Mesenchymal stem cell (in vitro differentiated cells and primary cell): ENCODE results near the gene ZBTB7C.

Source experiments
- DNase-seq: peaks from one replicate; pipeline ENCODE4 v3.0.0-alpha.2; 2013
- H2AFZ ChIP-seq: one replicate; pipeline ENCODE4 v1.6.1; 2013; ENCODE audit warnings: low read depth, mild to moderate bottlenecking, control low read depth, inconsistent platforms, low read length, moderate library complexity
- H2AK5ac ChIP-seq: 2 replicates; pipeline ENCODE4 v1.6.1; 2013; ENCODE audit warnings: low read length, moderate library complexity, mild to moderate bottlenecking, inconsistent platforms; ENCODE audit not compliant: severe bottlenecking
- H2BK120ac ChIP-seq: one replicate; pipeline ENCODE4 v1.6.1; 2013; ENCODE audit warnings: low read depth, mild to moderate bottlenecking, inconsistent platforms, low read length, moderate library complexity
- H2BK12ac ChIP-seq, 2 experiments: one replicate each; pipeline ENCODE4 v1.6.1; 2013; ENCODE audit warnings: inconsistent platforms in 2 of 2, low read length in 2 of 2, mild to moderate bottlenecking in 2 of 2, moderate library complexity in 2 of 2, control low read depth in 1 of 2
- H2BK15ac ChIP-seq: one replicate; pipeline ENCODE4 v1.6.1; 2013; ENCODE audit warnings: mild to moderate bottlenecking, low read depth, inconsistent platforms; ENCODE audit not compliant: poor library complexity, severe bottlenecking
- H2BK5ac ChIP-seq: 2 replicates; pipeline ENCODE4 v1.6.1; 2013; ENCODE audit warnings: low read depth, mild to moderate bottlenecking, low read length, control low read depth, inconsistent platforms; ENCODE audit not compliant: poor library complexity, severe bottlenecking
- H3K14ac ChIP-seq, 2 experiments: one replicate each; pipeline ENCODE4 v1.6.1; 2013; ENCODE audit warnings: inconsistent platforms in 2 of 2, low read length in 2 of 2, control low read depth in 1 of 2, mild to moderate bottlenecking in 1 of 2, moderate library complexity in 1 of 2
- H3K18ac ChIP-seq, 2 experiments: one replicate each; pipeline ENCODE4 v1.6.1; 2013; ENCODE audit warnings: inconsistent platforms in 2 of 2, low read length in 2 of 2, control low read depth in 1 of 2, low read depth in 1 of 2, mild to moderate bottlenecking in 1 of 2
- H3K23ac ChIP-seq, 2 experiments: one replicate each; pipeline ENCODE4 v1.6.1; 2013; ENCODE audit warnings: inconsistent platforms in 2 of 2, low read length in 2 of 2, mild to moderate bottlenecking in 2 of 2, moderate library complexity in 2 of 2, control low read depth in 1 of 2
- H3K27ac ChIP-seq: 2 replicates; pipeline ENCODE4 v1.5.1; 2013; ENCODE audit warnings: mild to moderate bottlenecking, moderate library complexity, low read length, control low read depth, inconsistent platforms; ENCODE audit not compliant: poor library complexity, severe bottlenecking
- H3K27me3 ChIP-seq, 2 experiments: 2 replicates each; pipeline versions ENCODE4 v1.6.1 to v1.7.0; 2013; ENCODE audit warnings: low read length in 2 of 2, mild to moderate bottlenecking in 2 of 2, moderate library complexity in 2 of 2, control low read depth in 1 of 2, inconsistent platforms in 1 of 2; ENCODE audit not compliant: control insufficient read depth in 1 of 2, insufficient read depth in 1 of 2
- H3K36me3 ChIP-seq, 2 experiments: 2 replicates each; pipeline versions ENCODE4 v1.6.1 to v1.7.0; 2013; ENCODE audit warnings: low read length in 2 of 2, control low read depth in 1 of 2, inconsistent platforms in 1 of 2, low read depth in 1 of 2, mild to moderate bottlenecking in 1 of 2; ENCODE audit not compliant: insufficient read depth in 2 of 2, control insufficient read depth in 1 of 2
- H3K4ac ChIP-seq, 2 experiments: one replicate each; pipeline ENCODE4 v1.6.1; 2013; ENCODE audit warnings: inconsistent platforms in 2 of 2, low read length in 2 of 2, mild to moderate bottlenecking in 2 of 2, moderate library complexity in 2 of 2, control low read depth in 1 of 2, low read depth in 1 of 2
- H3K4me1 ChIP-seq: 2 replicates; pipeline ENCODE4 v1.6.1; 2013; ENCODE audit warnings: low read depth, low read length, control low read depth; ENCODE audit not compliant: control insufficient read depth, insufficient read depth
- H3K4me2 ChIP-seq: 2 replicates; pipeline ENCODE4 v1.6.1; 2013; ENCODE audit warnings: low read length, mild to moderate bottlenecking, inconsistent platforms; ENCODE audit not compliant: poor library complexity, severe bottlenecking
- H3K4me3 ChIP-seq, 2 experiments: 2 replicates each; pipeline versions ENCODE4 v1.5.1 to v1.7.0; 2013; ENCODE audit warnings: low read length in 2 of 2, mild to moderate bottlenecking in 2 of 2, control low read depth in 1 of 2, low read depth in 1 of 2; ENCODE audit not compliant: insufficient read depth in 1 of 2
- H3K79me1 ChIP-seq: replicated peaks from 2 replicates; pipeline ENCODE4 v1.6.1; 2013; ENCODE audit warnings: mild to moderate bottlenecking, control low read depth, low read length, inconsistent platforms; ENCODE audit not compliant: poor library complexity, severe bottlenecking
- H3K9ac ChIP-seq: 2 replicates; pipeline ENCODE4 v1.7.0; 2013; ENCODE audit warnings: mild to moderate bottlenecking, low read length, moderate library complexity
- H3K9me3 ChIP-seq: 2 replicates; pipeline ENCODE4 v1.7.0; 2013; ENCODE audit warnings: mild to moderate bottlenecking, low read length; ENCODE audit not compliant: control insufficient read depth
- H4K8ac ChIP-seq: one replicate; pipeline ENCODE4 v1.6.1; 2013; ENCODE audit warnings: inconsistent platforms, mild to moderate bottlenecking, low read length, moderate library complexity
- H4K91ac ChIP-seq: one replicate; pipeline ENCODE4 v1.6.1; 2013; ENCODE audit warnings: mild to moderate bottlenecking, low read length, inconsistent platforms
- WGBS: methylation state at CpG from one replicate; pipeline ENCODE4 v1.1.7; 2013; ENCODE audit warnings: mixed read lengths; 5-methylcytosine and 5-hydroxymethylcytosine counted together

The ZBTB7C gene

DNA sequence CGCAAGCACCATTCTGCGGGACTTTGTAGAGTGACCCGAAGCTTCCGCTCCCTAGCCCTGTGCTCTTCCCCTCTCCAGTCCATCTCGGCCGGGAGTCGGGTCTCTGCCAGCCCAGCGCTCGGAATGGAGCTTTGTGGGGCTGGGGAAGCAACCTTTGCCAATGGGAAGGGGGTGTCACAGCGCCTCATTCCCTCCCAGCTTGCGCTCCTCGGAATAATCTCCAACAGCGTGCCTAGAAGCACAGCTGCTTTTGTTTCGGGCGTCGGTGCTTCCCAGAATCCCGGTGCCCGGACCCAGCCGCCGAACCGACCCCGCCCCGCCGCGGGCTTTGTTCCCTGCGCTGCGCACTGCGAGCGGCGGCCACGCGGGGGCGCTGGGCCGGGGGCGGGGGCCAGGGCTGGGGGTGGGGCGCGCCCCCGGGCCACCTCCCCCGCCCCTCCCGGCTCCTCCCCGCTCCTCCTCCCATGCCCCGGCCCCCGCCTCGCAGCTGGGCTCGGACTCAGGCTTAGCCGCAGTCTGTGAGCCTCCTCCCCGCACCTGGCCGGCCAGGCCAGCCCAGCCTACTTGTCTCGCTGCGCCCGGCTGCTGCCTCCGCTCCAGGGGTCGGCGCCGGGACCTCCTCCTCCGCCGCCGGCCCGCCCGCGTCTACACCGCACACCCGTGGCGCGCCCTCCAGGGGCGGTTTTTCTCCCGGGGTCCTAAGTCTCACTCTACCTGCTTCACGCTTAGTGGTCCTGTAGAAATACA lies 401.1 kb downstream of the ZBTB7C start:
- peak overlapping the region; percentile 87 for H4K8ac ChIP-seq
- H2AK5ac ChIP-seq: peak overlapping the region; percentile 47
- H3K36me3 ChIP-seq: no peaks in the 10 kb centered on the region
- 4% methylated on average over 39 of the region's 68 CpGs for WGBS
- peak overlapping the region; percentile 77 for H2BK15ac ChIP-seq
- H3K9me3 ChIP-seq: no peaks in the 10 kb centered on the region
- H3K27me3 ChIP-seq: peaks cover 15 to 31% of the 10 kb centered on the region in 2 experiments
- H3K9ac ChIP-seq: peak overlapping the region; percentile 81
- peak overlapping the region in 1 of 2 experiments; percentile 85 for H3K14ac ChIP-seq
- H3K4me2 ChIP-seq: peak overlapping the region; percentile 61
- H4K91ac ChIP-seq: peak overlapping the region; percentile 78
- peak overlapping the region; percentile 29 to 76 for H3K4ac ChIP-seq
- H3K23ac ChIP-seq: no peak overlapping the region
- H3K27ac ChIP-seq: peak overlapping the region; percentile 67
- peak overlapping the region; percentile 64 to 80 for H3K4me3 ChIP-seq
- no peak overlapping the region for H2BK5ac ChIP-seq
- no peak overlapping the region for H2BK120ac ChIP-seq
- peak overlapping the region; percentile 35 to 81 for H2BK12ac ChIP-seq
- peak overlapping the region; percentile 92 for H2AFZ ChIP-seq
- peaks cover 26% of the 10 kb centered on the region for H3K4me1 ChIP-seq
- no peaks in the 10 kb centered on the region for H3K79me1 ChIP-seq
- peak; percentile 25 for DNase-seq
- H3K18ac ChIP-seq: peak overlapping the region; percentile 85 to 86

DNA sequence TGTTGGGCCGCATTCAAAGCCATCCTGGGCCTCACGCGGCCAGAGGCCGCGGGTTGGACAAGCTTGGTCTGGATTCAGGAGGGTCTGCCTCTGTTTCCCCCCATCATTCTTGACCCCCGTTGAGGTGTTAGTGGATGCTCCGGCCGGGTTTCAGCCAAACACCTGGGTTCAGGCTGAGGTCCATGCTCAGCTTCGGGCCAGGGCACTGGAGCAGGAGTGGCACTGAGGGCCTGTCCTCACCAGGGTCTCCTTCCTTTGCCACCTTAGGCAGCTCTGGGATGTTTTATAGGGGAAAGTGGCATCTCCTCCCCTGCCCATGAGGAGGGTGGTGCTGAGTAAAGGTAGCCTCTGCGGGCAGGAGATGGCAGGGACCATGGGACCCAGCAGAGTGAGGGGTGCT lies 401.8 kb downstream of the ZBTB7C start:
- Histone ChIP-seq H3K14ac (no peak overlapping the region), H3K4me3 (peak overlapping the region in 1 of 2 experiments; percentile 80), H3K23ac (no peak overlapping the region), H3K4me2 (peak overlapping the region; percentile 59), H3K27ac (no peak overlapping the region), H2AK5ac (peak overlapping the region; percentile 47), H2BK15ac (no peak overlapping the region), H4K8ac (no peak overlapping the region), H3K4me1 (peaks cover 33% of the 10 kb centered on the region), H3K9me3 (no peaks in the 10 kb centered on the region), H3K9ac (peak overlapping the region; percentile 81), H3K27me3 (peaks cover 13 to 31% of the 10 kb centered on the region in 2 experiments), H4K91ac (no peak overlapping the region), H3K36me3 (no peaks in the 10 kb centered on the region), H3K79me1 (no peaks in the 10 kb centered on the region), H3K18ac (no peak overlapping the region), H2BK5ac (no peak overlapping the region), H2BK120ac (no peak overlapping the region), H2AFZ (peak overlapping the region; percentile 36), H3K4ac (no peak overlapping the region), H2BK12ac (peak overlapping the region in 1 of 2 experiments; percentile 75)
- 97% methylated on average over 9 of the region's 10 CpGs for WGBS
- no peak for DNase-seq

DNA sequence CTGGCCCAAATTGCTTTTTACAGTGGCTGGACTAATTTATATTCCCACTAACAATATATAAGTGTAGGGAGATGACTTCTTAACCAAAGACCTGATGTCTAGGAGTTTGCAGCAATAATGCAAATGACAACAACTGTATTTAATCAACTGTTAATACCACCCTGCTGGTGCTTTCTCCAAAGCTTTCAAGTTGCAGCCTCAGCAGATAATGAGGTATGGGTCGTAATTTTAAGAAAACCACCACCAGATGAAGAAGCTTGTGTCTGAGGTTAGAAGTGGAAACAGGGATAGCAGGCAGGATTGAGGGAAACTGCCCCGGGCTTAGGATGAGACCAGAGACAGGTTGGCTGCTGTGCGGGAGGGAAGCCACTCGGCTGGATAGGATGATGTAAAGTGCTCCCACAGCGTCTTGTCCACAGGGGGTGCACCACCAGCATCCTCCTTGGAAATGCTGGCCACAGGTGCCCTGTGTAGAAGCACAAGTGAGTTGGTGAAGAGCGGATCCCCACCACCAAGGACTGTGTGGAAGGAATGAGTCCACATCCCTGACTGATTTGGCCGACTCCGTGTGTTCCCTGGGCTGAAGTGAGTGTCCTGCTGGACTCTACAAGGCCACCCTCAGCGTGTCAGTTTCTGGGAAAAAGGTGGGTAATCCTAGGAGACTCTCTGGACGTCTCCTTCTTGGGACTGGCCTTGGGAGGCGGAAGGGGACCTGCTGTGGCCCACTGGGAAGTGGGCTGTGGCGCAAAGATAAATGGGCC lies 402.6 kb downstream of the ZBTB7C start:
- no peaks in the 10 kb centered on the region for H3K79me1 ChIP-seq
- H2BK12ac ChIP-seq: no peak overlapping the region
- no peaks in the 10 kb centered on the region for H3K9me3 ChIP-seq
- H3K4me1 ChIP-seq: peaks cover 33% of the 10 kb centered on the region
- H2BK120ac ChIP-seq: no peak overlapping the region
- no peak overlapping the region for H3K4me3 ChIP-seq
- no peak overlapping the region for H3K27ac ChIP-seq
- 93% methylated on average over 12 of the region's 12 CpGs for WGBS
- H3K14ac ChIP-seq: no peak overlapping the region
- no peak overlapping the region for H3K4me2 ChIP-seq
- no peak overlapping the region for H4K8ac ChIP-seq
- no peaks in the 10 kb centered on the region for H3K36me3 ChIP-seq
- no peak for DNase-seq
- H2BK15ac ChIP-seq: no peak overlapping the region
- H3K23ac ChIP-seq: no peak overlapping the region
- no peak overlapping the region for H3K4ac ChIP-seq
- no peak overlapping the region for H2AFZ ChIP-seq
- peak overlapping the region; percentile 32 for H2AK5ac ChIP-seq
- H3K27me3 ChIP-seq: peaks cover 5 to 24% of the 10 kb centered on the region in 2 experiments
- no peak overlapping the region for H2BK5ac ChIP-seq
- H3K18ac ChIP-seq: no peak overlapping the region
- no peak overlapping the region for H4K91ac ChIP-seq
- H3K9ac ChIP-seq: no peak overlapping the region

DNA sequence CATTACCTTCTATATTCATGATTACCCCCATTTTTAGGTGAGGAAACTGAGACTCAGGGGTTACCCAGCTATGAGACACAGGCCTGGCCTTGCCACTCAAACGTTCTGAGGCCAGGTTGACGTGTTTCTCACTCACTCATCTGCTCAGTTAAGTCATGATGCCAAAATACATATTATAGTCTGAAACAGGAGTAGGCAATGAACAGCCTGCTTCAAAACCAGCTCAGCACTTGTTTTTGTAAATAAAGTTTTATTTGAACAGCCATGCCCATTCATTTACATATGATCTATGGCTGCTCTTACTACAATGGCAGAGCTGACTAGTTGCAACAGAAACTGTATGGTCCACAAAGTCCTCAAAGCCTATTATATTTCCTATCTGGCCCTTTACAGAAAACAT lies 404.6 kb downstream of the ZBTB7C start:
- Histone ChIP-seq H3K9ac (no peak overlapping the region), H3K36me3 (no peaks in the 10 kb centered on the region), H2AFZ (no peak overlapping the region), H4K8ac (no peak overlapping the region), H3K27me3 (peaks cover 0 to 10% of the 10 kb centered on the region in 2 experiments), H3K9me3 (no peaks in the 10 kb centered on the region), H3K4me1 (peaks cover 33% of the 10 kb centered on the region), H3K27ac (peak overlapping the region; percentile 95), H3K14ac (no peak overlapping the region), H3K23ac (no peak overlapping the region), H3K4me3 (no peak overlapping the region), H2BK12ac (no peak overlapping the region), H2BK5ac (peak overlapping the region; percentile 5), H2BK15ac (no peak overlapping the region), H3K4me2 (no peak overlapping the region), H3K79me1 (no peaks in the 10 kb centered on the region), H3K18ac (no peak overlapping the region), H2BK120ac (no peak overlapping the region), H4K91ac (no peak overlapping the region), H3K4ac (no peak overlapping the region), H2AK5ac (peak overlapping the region; percentile 88)
- no peak for DNase-seq
- no CpG with 5 or more reads among the region's 2 CpGs for WGBS
